AG04450 (cell line): ENCODE data around the gene VSIR. TPM values are rescaled to one million over a fixed set of nuclear protein-coding genes. Genes with fewer than 3 reads are reported as not detected.

Experiments
- CTCF ChIA-PET: fragments of 300-600, 350-600 bp; formaldehyde crosslinking; extraction: SDS; loops from one replicate; lab custom pipeline; 2022; ENCODE audit warnings: antibody characterized with exemption, inconsistent platforms; lab: Charles Lee
- POLR2A ChIA-PET: fragments of 350-600 bp; formaldehyde crosslinking; extraction: SDS; loops from one replicate; lab custom pipeline; 2021; ENCODE audit warnings: antibody characterized with exemption, inconsistent platforms; lab: Yijun Ruan, JAX
- DNase-seq: peaks from one replicate; pipeline ENCODE4 v3.0.0-alpha.2; 2011; ENCODE audit warnings: low read depth, low spot score
- H3K27ac ChIP-seq: one replicate; pipeline ENCODE4 v1.5.1; 2012; ENCODE audit warnings: low read depth, low read length, control low read depth
- H3K27me3 ChIP-seq: one replicate; pipeline ENCODE4 v1.6.0; 2012; ENCODE audit warnings: low read length; ENCODE audit not compliant: control insufficient read depth, insufficient read depth
- H3K4me3 ChIP-seq: 2 replicates; pipeline ENCODE4 v1.5.1; 2011; ENCODE audit warnings: mild to moderate bottlenecking, low read depth, low read length, control low read depth
- H3K9me3 ChIP-seq: 2 replicates; pipeline ENCODE4 v1.5.1; 2012; ENCODE audit warnings: low read length; ENCODE audit not compliant: control insufficient read depth, insufficient read depth
- CTCF ChIP-seq: IDR thresholded peaks from 2 replicates; pipeline ENCODE4 v1.5.1; 2011; ENCODE audit warnings: low read depth, low read length, control low read depth, inconsistent platforms
- polyA plus RNA-seq: library from polyadenylated mRNA; depleted of rRNA; stranded (reverse); fragments of >200 nt; gene quantifications from 2 replicates; pipeline ENCODE4 v1.2.3, GENCODE V29; 2011

VSIR gene
- polyA plus RNA-seq, 1 experiment = 22.1 TPM

- no peak for DNase-seq
- no peaks in the 10 kb centered on the region for H3K27me3 ChIP-seq
- H3K27ac ChIP-seq = no peak overlapping the region
- ChIA-PET POLR2A (interaction anchor here (0.9 to 1.1 kb wide), 2 partner anchors 10 to 11 kb away, joined by 3 read pairs; no protein-coding TSS in a partner anchor), CTCF (no interaction called here)
- TF ChIP-seq CTCF = no peak
- no peak overlapping the region for H3K4me3 ChIP-seq
- peaks cover 1% of the 10 kb centered on the region for H3K9me3 ChIP-seq
These were observed 25.5 kb downstream of the VSIR start for GRCh38 chr10:71747551-71748523.

GRCh38 chr10:71747039-71747531 lies 26.2 kb downstream of the VSIR start:
- ChIA-PET POLR2A (interaction anchor here (1.1 kb wide), 1 partner anchor 12 kb away, joined by 3 read pairs; no protein-coding TSS in a partner anchor), CTCF (no interaction called here)
- no peak for TF ChIP-seq CTCF
- no peak for DNase-seq
- Histone ChIP-seq H3K27ac (no peak overlapping the region), H3K9me3 (peaks cover 4% of the 10 kb centered on the region), H3K27me3 (no peaks in the 10 kb centered on the region), H3K4me3 (no peak overlapping the region)

GRCh38 chr10:71746344-71747037 lies 26.8 kb downstream of the VSIR start:
- no peak overlapping the region for H3K4me3 ChIP-seq
- H3K27me3 ChIP-seq = no peaks in the 10 kb centered on the region
- ChIA-PET CTCF (no interaction called here), POLR2A (no interaction called here)
- no peak overlapping the region for H3K27ac ChIP-seq
- no peak for DNase-seq
- peaks cover 6% of the 10 kb centered on the region for H3K9me3 ChIP-seq
- TF ChIP-seq CTCF = no peak

GRCh38 chr10:71745664-71746250 lies 27.6 kb downstream of the VSIR start:
- TF ChIP-seq CTCF = no peak
- POLR2A ChIA-PET = no interaction called here

More at GRCh38 chr10:71745664-71746250, 27.6 kb downstream of the VSIR start:
- Histone ChIP-seq H3K9me3 (peaks cover 6% of the 10 kb centered on the region), H3K27me3 (peaks cover 2% of the 10 kb centered on the region), H3K27ac (no peak overlapping the region), H3K4me3 (no peak overlapping the region)
- CTCF ChIA-PET = no interaction called here
- DNase-seq = no peak
